ENCODE data around the gene PNMA6E. TPM values are rescaled to one million over a fixed set of nuclear protein-coding genes. Genes with fewer than 3 reads are reported as not detected.

The PNMA6E gene
- total and polyA plus RNA-seq, 9 of the 15 experiments (the other 6 are each of a cell fraction or from before 2014, with no cell fraction given): 0.03 TPM; not detected in 8

DNA sequence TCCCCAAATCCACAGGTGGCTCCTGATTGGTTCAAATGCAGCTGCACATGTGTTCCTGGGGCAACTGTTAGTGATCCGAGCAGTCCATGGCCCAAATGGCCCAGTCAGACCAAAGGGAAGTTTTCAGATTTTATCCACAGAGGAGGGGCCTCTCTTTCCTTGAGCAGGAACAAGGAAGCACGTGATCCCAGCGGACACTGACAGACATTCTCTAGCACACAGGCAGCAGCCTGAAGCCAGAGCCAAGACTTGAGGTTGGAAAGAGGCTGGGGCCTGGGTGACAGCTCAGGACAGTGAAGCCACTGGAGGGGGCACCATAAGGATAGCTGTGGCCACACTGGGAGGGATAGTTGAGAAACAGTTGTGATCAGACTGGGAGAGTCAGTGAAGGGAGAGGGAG, 6.6 kb upstream of the PNMA6E start:
- Histone ChIP-seq H3K36me3 (ENCODE audit: control insufficient read depth, insufficient read depth, low read length) (no peaks in the 10 kb centered on the region), H3K9me1 (ENCODE audit: control insufficient read depth, insufficient read depth, low read length) (no peaks in the 10 kb centered on the region), H2AFZ (ENCODE audit: low read depth, low read length) (peak overlapping the region; percentile 79), H4K20me1 (replicated peaks; ENCODE audit: control insufficient read depth, insufficient read depth, low read length) (no peaks in the 10 kb centered on the region), H3K79me2 (ENCODE audit: control insufficient read depth, insufficient read depth, low read length) (peaks cover 9% of the 10 kb centered on the region), H3K4me1 (replicated peaks in 1 of 2; ENCODE audit: control insufficient read depth in 2 of 2, insufficient read depth in 2 of 2, low read length in 2 of 2) (peaks cover 15 to 50% of the 10 kb centered on the region in 2 experiments; a peak in 4 of 5 replicates), H3K4me2 (ENCODE audit: insufficient read depth, low read length) (no peak overlapping the region), H3K27me3 (ENCODE audit: control insufficient read depth in 2 of 2, insufficient read depth in 2 of 2, low read length in 2 of 2) (no peaks in the 10 kb centered on the region), H3K27ac (ENCODE audit: extremely low read depth, low read depth, low read length) (no peak overlapping the region), H3K9me3 (replicated peaks; ENCODE audit: control insufficient read depth, insufficient read depth, low read depth, low read length) (no peaks in the 10 kb centered on the region), H3K4me3 (no peak overlapping the region), H3K9ac (ENCODE audit: insufficient read depth in 1 of 2, low read depth in 2 of 2, low read length in 2 of 2) (peak overlapping the region in 1 of 2 experiments; percentile 74; a peak in 2 of 4 replicates)
- ATAC-seq: no peak
- DNase-seq (ENCODE audit: extremely low read depth in 1 of 4, low spot score in 3 of 4): peak in 1 of 4 experiments; percentile 14
- POLR2A ChIA-PET: interaction anchor here (1.2 kb wide), 1 partner anchor 21 kb away, joined by 4 read pairs; no protein-coding TSS in a partner anchor
- in situ Hi-C loops (cut with MboI) (no loop called here), intact Hi-C loops (cut with micrococcal nuclease) (no loop called here)
- CTCF ChIA-PET (ENCODE audit: low intra/inter-chr PET ratio): no interaction called here
- no peak for FAIRE-seq
- 29% methylated on average over 2 of the region's 3 CpGs for WGBS (ENCODE audit: insufficient coverage, low coverage, missing lambda C conversion rate)
- no TSS peak for BruUV-seq (replicated peaks)
- TF ChIP-seq, protein P1, sequence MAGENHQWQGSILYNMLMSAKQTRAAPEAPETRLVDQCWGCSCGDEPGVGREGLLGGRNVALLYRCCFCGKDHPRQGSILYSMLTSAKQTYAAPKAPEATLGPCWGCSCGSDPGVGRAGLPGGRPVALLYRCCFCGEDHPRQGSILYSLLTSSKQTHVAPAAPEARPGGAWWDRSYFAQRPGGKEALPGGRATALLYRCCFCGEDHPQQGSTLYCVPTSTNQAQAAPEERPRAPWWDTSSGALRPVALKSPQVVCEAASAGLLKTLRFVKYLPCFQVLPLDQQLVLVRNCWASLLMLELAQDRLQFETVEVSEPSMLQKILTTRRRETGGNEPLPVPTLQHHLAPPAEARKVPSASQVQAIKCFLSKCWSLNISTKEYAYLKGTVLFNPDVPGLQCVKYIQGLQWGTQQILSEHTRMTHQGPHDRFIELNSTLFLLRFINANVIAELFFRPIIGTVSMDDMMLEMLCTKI (IDR thresholded peaks at IDR 0.05; ENCODE audit: partially characterized antibody): no peak
- no peak for TF ChIP-seq NCOA1 (IDR thresholded peaks at IDR 0.05; ENCODE audit: low read depth)
- TF ChIP-seq, protein P2, sequence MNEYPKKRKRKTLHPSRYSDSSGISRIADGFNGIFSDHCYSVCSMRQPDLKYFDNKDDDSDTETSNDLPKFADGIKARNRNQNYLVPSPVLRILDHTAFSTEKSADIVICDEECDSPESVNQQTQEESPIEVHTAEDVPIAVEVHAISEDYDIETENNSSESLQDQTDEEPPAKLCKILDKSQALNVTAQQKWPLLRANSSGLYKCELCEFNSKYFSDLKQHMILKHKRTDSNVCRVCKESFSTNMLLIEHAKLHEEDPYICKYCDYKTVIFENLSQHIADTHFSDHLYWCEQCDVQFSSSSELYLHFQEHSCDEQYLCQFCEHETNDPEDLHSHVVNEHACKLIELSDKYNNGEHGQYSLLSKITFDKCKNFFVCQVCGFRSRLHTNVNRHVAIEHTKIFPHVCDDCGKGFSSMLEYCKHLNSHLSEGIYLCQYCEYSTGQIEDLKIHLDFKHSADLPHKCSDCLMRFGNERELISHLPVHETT (CRISPR knock-in tag; conservative IDR thresholded peaks at IDR 0.05 in 1 of 2, IDR thresholded peaks at IDR 0.05 in 1 of 2): 0 out of 4 replicates have a peak, but pooled peaks of 1 of the 2 experiments have one; percentile 60
- TF ChIP-seq GATAD2A (IDR thresholded peaks at IDR 0.05): no peak
- TF ChIP-seq, protein P3, sequence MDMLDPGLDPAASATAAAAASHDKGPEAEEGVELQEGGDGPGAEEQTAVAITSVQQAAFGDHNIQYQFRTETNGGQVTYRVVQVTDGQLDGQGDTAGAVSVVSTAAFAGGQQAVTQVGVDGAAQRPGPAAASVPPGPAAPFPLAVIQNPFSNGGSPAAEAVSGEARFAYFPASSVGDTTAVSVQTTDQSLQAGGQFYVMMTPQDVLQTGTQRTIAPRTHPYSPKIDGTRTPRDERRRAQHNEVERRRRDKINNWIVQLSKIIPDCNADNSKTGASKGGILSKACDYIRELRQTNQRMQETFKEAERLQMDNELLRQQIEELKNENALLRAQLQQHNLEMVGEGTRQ (CRISPR knock-in tag; IDR thresholded peaks at IDR 0.05): peak; percentile 49
- TF ChIP-seq, protein P4, sequence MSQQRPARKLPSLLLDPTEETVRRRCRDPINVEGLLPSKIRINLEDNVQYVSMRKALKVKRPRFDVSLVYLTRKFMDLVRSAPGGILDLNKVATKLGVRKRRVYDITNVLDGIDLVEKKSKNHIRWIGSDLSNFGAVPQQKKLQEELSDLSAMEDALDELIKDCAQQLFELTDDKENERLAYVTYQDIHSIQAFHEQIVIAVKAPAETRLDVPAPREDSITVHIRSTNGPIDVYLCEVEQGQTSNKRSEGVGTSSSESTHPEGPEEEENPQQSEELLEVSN (IDR thresholded peaks at IDR 0.05; ENCODE audit: borderline replicate concordance in 1 of 2, extremely low read depth in 1 of 2, insufficient read depth in 1 of 2, insufficient read length in 1 of 2, low read depth in 1 of 2, low read length in 1 of 2, poor library complexity in 1 of 2, severe bottlenecking in 1 of 2): no peak
- no peak for TF ChIP-seq SPI1 (IDR thresholded peaks at IDR 0.05; ENCODE audit: borderline replicate concordance, low read depth, low read length)
- no peak for TF ChIP-seq FOXK2 (conservative IDR thresholded peaks at IDR 0.05 in 1 of 2, IDR thresholded peaks at IDR 0.05 in 1 of 2; ENCODE audit: low read depth in 2 of 2)
- TF ChIP-seq, protein P5, sequence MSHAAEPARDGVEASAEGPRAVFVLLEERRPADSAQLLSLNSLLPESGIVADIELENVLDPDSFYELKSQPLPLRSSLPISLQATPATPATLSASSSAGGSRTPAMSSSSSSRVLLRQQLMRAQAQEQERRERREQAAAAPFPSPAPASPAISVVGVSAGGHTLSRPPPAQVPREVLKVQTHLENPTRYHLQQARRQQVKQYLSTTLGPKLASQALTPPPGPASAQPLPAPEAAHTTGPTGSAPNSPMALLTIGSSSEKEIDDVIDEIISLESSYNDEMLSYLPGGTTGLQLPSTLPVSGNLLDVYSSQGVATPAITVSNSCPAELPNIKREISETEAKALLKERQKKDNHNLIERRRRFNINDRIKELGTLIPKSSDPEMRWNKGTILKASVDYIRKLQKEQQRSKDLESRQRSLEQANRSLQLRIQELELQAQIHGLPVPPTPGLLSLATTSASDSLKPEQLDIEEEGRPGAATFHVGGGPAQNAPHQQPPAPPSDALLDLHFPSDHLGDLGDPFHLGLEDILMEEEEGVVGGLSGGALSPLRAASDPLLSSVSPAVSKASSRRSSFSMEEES (CRISPR knock-in tag; IDR thresholded peaks at IDR 0.05): peak; percentile 86
- TF ChIP-seq, protein P6, sequence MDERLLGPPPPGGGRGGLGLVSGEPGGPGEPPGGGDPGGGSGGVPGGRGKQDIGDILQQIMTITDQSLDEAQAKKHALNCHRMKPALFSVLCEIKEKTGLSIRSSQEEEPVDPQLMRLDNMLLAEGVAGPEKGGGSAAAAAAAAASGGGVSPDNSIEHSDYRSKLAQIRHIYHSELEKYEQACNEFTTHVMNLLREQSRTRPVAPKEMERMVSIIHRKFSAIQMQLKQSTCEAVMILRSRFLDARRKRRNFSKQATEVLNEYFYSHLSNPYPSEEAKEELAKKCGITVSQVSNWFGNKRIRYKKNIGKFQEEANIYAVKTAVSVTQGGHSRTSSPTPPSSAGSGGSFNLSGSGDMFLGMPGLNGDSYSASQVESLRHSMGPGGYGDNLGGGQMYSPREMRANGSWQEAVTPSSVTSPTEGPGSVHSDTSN (CRISPR knock-in tag; IDR thresholded peaks at IDR 0.05; ENCODE audit: low read depth): no peak
- TF ChIP-seq, protein P6 (tag; conservative IDR thresholded peaks at IDR 0.05; ENCODE audit: low read depth): peak; percentile 24; the same call in 1 of the 2 replicates
- no peak for TF ChIP-seq MBD2 (IDR thresholded peaks at IDR 0.05; ENCODE audit: borderline replicate concordance, low read depth)

All from K562 (cell line).